Measurements from ENCODE around the gene FRG2C.
"Not testable (repeated sequence)": the region's sequence is repeated elsewhere in the genome, so short reads cannot be mapped to it uniquely, and the experiment has no call there.

The FRG2C gene

DNA sequence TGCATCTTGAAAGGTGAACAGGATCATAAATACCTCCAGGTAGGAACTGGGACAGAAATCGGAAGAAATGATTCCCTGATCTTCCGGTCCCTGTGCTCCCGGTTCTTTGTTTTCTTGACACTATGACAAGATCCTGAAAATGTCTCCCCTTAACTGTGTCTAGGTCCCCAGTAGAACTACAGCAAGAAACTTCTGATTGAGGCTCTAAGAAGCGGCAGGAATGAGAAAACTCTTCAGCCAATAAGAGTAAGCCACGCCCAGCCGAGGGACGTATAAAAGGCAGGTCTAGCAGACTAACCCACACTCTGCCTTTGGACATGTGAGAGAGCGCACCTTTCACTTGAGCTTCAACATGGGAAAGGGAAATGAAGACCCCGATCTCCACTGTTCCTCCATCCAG lies at the start of gene FRG2C:
FRG2C (plus strand) TSS at position 301 of the 400 bp plus-strand sequence; CDS start at position 353, 52 bp downstream.
- not testable (repeated sequence) for DNase-seq (ENCODE audit: low spot score); FAIRE-seq

DNA sequence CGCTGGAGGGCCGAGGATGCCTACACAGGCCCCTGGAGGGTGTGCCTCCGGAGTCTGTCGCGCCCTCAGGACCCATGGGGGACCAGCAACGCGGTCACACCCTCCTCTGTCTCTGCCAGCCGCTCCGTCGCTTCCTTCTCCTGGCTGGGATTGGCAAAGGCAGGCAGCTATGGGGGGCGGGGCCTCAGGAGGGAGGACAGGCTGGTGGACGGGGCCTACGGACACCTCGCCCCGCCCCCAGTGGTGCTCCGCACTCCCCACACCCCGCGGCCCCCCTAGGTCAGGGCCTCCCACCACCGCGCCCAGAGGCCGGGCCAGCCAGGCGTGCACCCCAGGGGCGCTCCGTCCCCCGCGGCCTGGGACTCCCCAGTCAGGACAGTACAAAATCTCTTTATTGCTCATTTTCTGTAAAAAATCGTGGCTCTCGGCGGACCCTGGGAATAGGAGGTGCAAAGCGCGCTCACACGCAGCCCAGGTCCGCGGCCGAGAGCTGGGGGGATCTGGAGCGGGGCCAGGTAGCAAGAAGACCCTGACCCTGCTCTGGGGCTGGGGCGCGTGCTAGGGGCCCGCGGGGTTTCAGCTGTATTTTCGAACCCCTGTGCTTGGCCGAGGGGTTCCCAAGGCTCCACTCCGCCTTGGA lies 45.3 kb upstream of the FRG2C start:
- not testable (repeated sequence) for FAIRE-seq; DNase-seq (ENCODE audit: low spot score)

DNA sequence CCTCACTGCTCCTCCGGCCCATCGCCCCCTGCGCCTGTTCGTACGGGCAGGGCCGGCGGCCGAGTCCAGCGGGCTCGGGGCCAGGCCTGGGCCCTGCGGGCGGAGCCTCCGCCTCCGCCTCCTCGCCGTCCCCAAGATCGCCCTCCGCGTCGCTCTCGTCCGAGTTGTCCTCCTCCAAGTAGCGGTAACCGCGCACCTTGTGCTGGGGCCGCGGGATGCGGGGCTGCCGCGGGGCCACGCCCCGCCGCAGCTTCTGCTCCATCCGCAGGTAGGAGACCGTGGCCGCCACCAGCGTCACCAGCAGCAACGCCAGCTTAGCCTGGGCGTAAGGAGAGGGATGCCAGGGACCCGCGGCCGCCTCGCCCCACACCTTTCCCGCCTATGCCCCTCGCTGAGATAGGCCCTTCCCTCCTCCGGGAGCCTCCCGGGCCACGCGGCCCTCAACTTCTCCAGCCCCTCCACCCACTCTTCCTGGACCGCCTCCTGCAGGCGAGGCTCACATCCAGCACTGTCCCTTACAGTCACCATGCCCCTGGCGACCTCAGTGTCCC lies 44.6 kb upstream of the FRG2C start:
- FAIRE-seq; DNase-seq (ENCODE audit: low spot score): not testable (repeated sequence)

DNA sequence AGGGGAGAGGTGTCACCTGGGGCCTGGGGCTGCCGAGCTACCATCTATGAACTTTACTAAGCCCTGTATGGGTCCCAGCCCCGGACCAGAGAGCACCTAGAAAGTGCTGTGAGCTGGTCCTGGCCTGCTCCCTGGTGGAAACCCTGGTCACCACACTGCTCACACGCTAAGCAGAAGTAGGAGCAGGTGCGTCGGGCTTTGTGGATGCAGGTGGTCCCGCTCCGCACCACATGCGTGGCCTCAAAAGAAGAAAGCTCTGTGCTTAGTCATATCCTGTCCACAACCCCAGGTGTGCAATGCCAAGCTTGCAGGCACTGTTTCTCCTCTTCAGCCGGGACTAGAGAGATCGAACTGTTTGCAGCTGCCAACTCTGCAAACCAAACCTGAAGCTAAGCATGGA lies 42.4 kb upstream of the FRG2C start:
- FAIRE-seq; DNase-seq (ENCODE audit: low spot score): not testable (repeated sequence)

DNA sequence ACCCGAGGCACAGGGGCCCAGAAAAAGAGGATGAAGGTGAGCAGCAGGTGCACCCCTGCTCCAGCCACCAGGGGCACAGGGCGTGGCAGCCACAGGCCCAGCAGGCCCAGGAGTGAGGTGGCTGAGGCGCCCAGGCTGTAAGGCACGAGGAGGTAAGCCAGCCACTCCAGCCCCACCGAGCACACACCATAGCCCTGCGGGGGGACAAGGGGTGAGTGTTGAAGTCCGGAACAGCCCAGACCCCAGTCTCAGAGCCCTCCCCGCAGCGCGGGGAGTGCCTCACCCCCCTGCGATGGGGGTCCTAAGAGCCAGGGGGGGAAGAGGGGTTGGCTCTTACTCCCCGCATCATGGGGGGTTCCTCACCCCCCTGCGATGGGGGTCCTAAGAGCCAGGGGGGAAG lies 40.5 kb upstream of the FRG2C start:
- not testable (repeated sequence) for DNase-seq (ENCODE audit: low spot score); FAIRE-seq

DNA sequence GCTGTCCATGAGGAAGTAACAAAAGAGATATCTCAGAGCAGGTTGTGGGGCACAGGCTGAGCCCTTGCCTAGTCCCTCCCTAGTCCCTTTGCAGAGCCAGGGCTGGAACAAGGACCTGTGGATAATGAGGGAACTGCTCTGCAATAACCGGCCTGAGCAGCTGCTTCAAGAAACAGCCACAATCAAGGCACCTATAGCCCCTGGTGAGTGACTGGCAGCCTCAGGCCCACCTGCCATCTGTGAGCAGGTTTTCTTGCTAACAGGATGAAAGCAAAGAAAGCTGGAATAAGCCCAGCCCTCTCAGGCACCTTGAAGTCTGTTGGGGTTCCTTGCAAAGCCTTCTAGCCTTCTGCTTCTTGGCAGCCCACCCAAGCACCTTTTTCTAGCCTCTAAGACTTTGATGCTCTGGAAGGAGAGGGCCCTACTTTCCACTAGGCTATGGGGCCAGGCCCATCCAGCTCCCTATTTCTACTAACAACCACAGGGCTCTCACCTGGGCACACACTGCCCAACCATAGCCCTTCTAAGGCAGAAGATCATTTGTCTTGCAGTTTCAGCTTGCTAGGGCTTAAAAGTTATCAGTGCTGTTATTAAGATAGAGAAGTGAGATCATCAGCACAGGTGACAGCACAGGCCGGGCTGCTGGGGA lies 33.1 kb upstream of the FRG2C start:
- not testable (repeated sequence) for FAIRE-seq; DNase-seq (ENCODE audit: low spot score)

DNA sequence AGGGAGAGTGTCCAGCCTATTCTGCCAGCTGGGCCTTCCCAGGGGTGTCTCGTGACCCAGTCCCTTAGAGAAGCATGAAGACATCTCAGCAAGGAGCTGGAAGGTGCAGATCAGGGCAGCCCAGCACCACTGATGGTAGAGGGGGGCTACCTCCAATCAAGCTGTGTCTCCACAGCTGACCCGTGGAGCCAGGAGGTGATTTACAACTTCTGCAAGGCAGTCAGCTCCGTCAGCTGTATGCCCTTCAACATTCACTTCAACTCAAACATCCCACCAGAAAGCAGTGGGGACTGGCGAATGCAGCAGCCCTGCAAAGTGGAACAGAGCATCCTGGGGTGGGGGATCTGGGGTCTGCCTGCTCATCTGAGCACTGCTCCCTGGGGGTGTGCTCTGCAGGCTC lies 32.6 kb upstream of the FRG2C start:
- DNase-seq (ENCODE audit: low spot score) (no peak), FAIRE-seq (no peak)

DNA sequence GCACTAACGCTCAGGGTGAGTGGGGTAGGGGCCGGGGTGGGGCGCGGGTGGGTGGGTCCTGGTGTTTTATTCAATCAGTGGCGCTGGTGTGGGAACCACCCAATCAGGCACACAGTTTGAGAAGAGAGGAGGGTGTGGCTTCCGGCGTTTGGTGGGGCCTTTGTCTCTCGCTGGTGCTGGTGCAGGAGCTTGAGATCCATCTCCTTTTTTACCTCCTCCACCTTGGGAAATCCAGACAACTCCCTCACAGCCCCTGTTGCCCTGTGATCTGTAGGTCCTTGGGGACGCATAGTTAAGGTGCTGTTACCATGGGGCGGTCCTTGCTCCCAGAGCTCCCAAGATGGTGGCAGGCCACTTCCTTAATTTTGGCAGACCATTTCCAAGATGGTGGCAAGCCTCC lies 25.2 kb upstream of the FRG2C start:
- not testable (repeated sequence) for FAIRE-seq; DNase-seq (ENCODE audit: low spot score)

DNA sequence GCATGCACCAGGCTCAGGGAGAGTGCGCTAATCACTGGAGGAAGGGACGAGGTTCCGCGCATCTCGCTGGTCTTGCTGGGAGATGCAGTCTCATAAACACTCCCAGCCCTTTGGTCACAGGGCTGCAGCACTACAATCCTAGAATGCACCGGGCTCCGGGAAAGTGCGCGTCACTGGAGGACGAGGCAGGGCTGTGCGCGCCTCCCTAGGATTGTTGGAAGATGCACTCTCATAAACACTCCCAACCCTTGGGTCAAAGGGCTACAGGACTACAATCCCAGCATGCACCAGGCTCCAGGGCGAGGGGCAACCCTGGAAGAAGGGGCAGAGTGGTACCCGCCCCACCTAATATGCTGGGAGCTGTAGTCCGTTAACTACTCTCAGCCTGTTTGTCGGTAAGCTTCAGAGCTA lies 23.0 kb upstream of the FRG2C start:
- FAIRE-seq = not testable (repeated sequence)
- peak; percentile 14 for DNase-seq (ENCODE audit: low spot score)

DNA sequence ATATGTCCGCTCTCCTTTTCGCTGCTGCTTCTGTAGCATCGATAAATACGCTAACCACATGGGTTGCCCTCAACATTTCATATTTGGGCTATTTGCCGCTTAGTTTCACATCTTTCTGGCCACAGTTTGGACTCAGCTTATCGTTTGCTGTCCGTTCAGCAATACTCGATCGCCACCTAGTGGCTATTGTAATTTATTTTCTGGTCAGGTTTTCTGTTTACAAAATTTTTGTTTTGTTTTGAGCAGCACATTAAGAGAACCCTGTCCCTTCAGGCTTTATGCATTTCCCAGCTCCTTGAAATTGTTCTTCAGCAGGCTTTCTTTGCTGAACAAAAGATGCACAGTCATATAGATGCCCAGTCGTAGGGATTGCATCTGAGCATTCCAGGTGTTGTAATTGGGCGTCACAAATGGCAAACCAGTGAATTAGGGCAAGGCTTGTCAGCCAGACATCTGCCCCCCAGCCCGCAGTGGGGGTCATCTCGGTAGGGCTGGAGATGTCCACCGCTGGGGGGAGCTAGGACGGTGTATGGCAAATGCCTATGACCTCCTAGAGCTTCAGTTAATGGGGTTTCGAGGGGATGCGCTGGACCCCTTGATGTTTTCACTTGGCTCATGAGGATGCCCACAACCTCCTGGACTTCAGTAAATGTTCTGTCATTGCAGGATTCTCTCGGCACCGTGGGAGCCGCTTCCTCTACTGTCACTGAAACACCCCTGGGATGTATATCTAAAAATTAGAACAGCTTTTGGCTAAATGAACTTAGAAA lies 20.9 kb upstream of the FRG2C start:
- FAIRE-seq; DNase-seq (ENCODE audit: low spot score): not testable (repeated sequence)

DNA sequence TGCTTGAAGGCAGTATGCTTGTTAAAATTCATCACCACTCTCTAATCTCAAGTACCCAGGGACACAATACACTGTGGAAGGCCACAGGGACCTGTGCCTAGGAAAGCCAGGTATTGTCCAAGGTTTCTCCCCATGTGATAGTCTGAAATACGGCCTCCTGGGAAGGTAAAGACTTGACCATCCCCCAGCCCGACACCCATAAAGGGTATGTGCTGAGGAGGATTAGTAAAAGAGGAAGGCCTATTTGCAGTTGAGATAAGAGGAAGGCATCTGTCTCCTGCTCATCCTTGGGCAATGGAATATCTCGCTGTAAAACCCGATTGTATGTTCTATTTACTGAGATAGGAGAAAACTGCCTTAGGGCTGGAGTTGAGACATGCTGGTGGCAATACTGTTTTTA lies 18.6 kb upstream of the FRG2C start:
- not testable (repeated sequence) for FAIRE-seq

DNA sequence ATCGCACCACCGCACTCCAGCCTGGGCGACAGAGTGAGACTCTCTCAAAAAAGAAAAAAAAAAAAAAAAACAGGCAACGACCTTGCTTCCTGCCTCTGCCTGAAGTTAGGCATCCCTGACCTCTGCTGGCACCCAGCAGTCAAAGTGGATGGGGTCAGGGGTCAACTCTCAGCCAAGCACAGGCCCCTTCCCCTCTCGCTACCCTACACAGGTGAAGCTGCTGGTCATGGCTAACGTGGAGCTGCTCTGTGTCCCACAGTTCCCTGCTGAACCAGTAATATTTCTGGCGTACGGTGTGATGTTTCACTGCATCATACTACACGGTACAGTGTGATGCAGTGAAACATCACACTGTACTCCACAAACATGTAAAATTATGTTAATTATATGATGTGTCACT lies 13.9 kb upstream of the FRG2C start:
- no peak for DNase-seq (ENCODE audit: low spot score)
- no peak for FAIRE-seq

More for the DNA sequence above, 18.6 kb upstream of the FRG2C start:
- DNase-seq (ENCODE audit: low spot score) = not testable (repeated sequence)

DNA sequence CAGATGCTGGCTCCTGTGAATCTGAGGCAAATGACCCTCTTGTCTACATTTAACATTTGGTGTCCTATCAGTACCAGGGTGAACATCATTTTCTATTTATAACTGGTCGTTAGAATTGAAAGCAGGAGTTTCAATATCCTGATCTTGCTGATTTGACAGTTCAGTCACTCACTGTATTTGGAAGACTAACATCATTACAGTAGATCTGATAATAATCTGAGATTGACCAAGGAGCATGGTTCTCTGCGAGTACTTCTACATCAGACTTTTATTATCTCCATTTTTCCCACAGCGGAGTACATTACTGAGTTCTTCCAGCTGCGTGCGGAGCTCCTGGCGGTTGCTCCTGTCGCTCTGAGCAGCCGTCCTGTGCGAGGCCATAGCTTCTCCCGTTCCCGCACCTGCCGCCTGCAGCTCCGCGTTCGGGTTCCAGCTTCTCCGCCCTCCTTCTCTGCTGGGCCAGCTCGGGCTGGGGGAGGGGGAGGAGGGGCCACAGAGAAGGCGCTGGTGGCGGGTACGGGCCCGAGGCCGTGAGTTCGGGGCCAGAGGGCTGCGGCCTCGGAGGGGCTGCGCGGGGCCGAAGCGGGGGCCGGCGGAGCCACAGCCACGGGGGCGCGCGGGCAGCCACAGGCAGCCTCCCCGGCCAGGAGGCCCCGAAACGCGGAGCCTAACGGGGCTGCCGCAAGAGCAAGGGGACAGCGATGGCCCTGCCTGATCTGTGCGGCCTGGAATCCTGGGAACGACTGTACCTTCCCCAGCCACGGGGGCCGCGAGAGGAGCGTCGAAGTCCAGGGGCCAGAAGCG lies 8.8 kb upstream of the FRG2C start:
- DNase-seq (ENCODE audit: low spot score); FAIRE-seq: not testable (repeated sequence)

DNA sequence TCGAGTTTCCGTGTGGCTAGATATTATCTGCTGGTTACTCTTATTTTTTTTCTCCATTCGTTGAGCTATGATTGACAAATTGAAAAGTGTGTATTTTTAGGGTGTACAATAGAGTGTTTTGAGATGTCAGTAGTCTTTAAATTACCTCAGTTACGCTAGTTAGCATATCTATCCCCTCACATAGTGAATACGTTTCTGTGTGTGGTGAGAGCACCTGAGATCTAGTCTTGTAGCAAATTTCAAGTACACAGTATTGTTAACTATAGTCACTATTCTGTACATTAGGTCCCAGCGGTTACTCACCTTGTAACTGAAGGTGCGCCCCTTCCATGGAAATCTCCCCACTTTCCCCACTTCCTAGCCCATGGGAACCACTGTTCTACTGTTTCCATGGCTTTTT lies 8.2 kb upstream of the FRG2C start:
- not testable (repeated sequence) for FAIRE-seq; DNase-seq (ENCODE audit: low spot score)

DNA sequence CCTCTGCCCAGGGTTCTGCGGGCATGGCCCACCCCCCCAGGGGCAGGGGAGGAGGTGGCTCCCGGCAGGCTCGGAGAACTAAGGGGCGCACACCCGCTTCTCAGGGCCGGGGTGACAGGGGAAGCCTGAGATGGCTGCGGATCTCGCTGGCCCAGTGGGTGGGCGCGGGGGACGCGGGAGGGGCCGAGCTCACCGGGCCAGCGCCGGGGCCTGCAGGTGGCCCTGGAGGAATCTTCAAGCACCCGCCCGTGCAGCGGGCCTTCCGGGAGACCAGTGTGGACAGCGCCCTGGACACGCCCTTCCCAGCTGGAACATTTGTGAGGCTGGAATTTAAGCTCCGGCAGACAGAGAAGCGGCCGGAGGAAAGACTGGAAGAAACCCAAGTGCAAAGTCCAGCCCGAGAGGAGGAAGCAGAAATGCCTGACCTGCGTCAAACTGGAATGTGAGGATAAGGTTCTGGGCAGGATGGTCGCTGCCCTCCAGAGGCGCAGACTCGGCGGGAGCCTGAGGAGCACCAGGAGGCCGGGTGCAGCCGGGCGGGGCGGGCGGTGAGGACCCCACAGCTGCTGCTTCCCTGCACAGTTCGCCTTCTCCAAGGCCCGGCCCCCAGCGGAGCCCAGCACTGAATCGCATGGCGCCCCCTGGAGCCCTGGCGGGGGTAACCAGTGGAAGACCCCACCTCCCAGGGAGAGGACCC lies 5.6 kb upstream of the FRG2C start:
- not testable (repeated sequence) for FAIRE-seq
- DNase-seq (ENCODE audit: low spot score) = peak; percentile 22

DNA sequence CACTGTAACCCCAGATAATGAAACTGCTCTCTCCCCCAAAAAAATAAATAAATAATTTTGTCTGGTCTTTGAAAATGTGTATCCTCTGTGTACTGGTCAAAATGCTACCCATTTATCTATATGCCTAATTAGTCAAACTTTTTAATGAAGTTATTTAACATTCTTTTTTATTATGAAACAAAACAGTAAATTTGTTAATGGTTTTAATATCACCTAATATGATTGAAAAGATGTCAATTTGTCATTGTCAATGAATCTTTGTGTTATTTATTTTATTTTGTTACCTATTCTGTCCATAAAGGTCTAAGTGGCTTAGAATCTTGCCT lies 5.1 kb upstream of the FRG2C start:
- FAIRE-seq = peak; percentile 48
- DNase-seq (ENCODE audit: low spot score) = not testable (repeated sequence)

DNA sequence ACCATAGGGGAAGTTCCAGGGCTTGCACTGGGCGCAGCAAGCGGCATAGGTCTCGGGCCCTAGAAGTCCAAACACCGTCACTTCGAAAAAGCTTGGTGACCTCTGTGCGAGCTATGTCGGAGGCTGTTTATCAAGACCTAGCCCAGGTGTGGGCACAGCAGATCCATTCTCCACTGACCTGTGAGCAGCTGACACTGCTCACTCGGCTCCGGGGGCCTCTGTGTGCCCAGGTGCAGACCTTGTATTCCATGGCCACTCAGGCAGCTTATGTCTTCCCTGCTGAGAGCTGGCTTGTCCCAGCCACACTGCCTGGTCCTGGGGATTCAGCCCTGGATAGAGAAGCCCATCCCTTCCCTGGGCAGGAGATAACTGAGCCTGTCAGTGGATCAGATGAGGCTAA lies 1.5 kb downstream of the FRG2C start:
- not testable (repeated sequence) for DNase-seq (ENCODE audit: low spot score); FAIRE-seq

DNA sequence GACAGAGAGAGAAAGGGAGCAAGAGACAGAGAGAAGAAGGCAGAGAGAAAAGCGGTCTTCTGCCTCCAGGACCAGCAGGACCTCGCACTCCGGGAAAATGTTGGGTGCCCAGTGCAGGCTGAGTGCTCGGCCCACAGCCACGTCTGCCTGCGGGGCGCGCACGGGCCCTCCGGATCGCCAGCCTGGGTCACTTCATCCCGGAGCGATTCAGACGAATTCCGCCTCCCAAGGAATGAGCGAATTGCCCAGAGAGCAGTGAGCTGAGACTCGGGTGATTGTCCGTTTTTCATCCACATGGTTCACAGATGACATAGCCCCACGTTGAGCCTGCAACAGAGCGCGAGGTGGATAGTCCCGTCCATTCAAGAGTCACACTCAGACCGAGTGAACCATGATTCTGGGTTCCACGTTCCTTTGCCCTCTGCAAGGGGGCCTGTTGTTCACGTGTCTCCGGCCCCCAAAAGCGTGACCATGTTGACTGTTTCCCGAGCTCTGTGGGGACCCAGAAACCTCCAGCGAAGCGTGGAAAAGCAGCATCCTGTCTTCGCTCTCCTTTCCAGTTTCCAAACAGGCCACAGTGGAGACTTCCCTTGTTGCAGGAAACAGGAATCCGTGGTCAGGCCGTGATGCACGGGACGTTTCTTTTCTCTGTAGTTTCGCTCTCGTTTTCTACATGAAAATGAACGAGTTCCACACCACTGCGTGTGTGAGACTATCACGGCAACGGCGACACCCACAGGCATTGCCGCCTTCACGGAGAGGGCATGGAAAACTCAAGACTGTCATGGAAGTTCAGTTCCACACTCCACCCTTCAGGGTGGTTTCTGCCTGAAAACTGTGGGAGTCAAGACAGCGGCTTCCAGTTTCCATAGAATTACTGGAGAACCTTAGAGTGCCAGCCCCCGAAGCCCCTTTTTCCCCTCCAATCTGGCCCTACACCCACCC lies 3.9 kb downstream of the FRG2C start:
- not testable (repeated sequence) for FAIRE-seq; DNase-seq (ENCODE audit: low spot score)

DNA sequence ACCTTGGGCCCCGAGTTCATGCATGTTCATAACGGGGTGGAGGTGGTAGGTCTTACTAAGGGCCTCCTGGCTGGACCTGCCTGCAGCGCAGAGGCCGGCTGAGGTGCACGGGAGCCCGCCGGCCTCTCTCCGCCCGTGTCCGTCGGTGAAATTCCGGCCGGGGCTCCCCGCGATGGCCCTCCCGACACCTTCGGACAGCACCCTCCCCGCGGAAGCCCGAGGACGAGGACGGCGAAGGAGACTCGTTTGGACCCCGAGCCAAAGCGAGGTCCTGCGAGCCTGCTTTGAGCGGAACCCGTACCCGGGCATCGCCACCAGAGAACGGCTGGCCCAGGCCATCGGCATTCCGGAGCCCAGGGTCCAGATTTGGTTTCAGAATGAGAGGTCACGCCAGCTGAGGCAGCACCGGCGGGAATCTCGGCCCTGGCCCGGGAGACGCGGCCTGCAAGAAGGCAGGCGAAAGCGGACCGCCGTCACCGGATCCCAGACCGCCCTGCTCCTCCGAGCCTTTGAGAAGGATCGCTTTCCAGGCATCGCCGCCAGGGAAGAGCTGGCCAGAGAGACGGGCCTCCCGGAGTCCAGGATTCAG lies 4.7 kb downstream of the FRG2C start:
- not testable (repeated sequence) for FAIRE-seq

More for the DNA sequence above, 4.7 kb downstream of the FRG2C start:
- not testable (repeated sequence) for DNase-seq (ENCODE audit: low spot score)

All from RCC 7860 (cell line).